CD4-positive, alpha-beta T cell (primary cell): Measurements from ENCODE around the gene TSHZ1. TPM values are rescaled to one million over a fixed set of nuclear protein-coding genes. Genes with fewer than 3 reads are reported as not detected.
A peak's percentile ranks its signal among the peaks of the same experiment; 100 is the strongest.

Source experiments
- ATAC-seq: fragments of 200-7000 bp; cut with Tn5 transposase; one replicate; pipeline ENCODE4 v1.10.0; 2022; ENCODE audit warnings: mild to moderate bottlenecking; ENCODE audit not compliant: poor library complexity
- CTCF ChIA-PET: fragments of 350-600 bp; sonication (Branson Sonifier 250); formaldehyde crosslinking; loops from one replicate; lab custom pipeline; 2021; ENCODE audit warnings: antibody characterized with exemption, inconsistent platforms; lab: Charles Lee
- POLR2A ChIA-PET: fragments of 350-600 bp; sonication (Branson Sonifier 250); formaldehyde crosslinking; loops from one replicate; lab custom pipeline; 2021; ENCODE audit warnings: antibody characterized with exemption, inconsistent platforms; lab: Charles Lee
- DNase-seq, 14 experiments: peaks; one replicate each; pipeline ENCODE4 v3.0.0-alpha.2; 2013 to 2020; ENCODE audit warnings: mixed read lengths in 2 of 14
- H3K27ac ChIP-seq, 2 donors: one replicate each; pipeline versions ENCODE4 v1.5.1 to v1.7.0; 2013; ENCODE audit warnings: low read length in 2 of 2, low read depth in 1 of 2, mild to moderate bottlenecking in 1 of 2
- H3K27me3 ChIP-seq, 2 experiments: 1 replicate in 1 of 2; 2 replicates in 1 of 2; pipeline versions ENCODE4 v1.6.1 to v1.7.0; 2013; ENCODE audit warnings: low read length in 2 of 2, control low read depth in 1 of 2, mild to moderate bottlenecking in 1 of 2, moderate library complexity in 1 of 2; ENCODE audit not compliant: insufficient read depth in 2 of 2, control insufficient read depth in 1 of 2
- H3K36me3 ChIP-seq: one replicate; pipeline ENCODE4 v1.6.1; 2013; ENCODE audit warnings: low read length, control low read depth; ENCODE audit not compliant: insufficient read depth
- H3K4me1 ChIP-seq: one replicate; pipeline ENCODE4 v1.6.1; 2013; ENCODE audit warnings: low read length, control low read depth; ENCODE audit not compliant: insufficient read depth
- H3K4me3 ChIP-seq: one replicate; pipeline ENCODE4 v1.5.1; 2013; ENCODE audit warnings: mild to moderate bottlenecking, low read length, moderate library complexity
- H3K9me3 ChIP-seq, 2 experiments: 1 replicate in 1 of 2; 2 replicates in 1 of 2; pipeline versions ENCODE4 v1.6.1 to v1.7.0; 2013; ENCODE audit warnings: low read length in 2 of 2, mild to moderate bottlenecking in 2 of 2, control low read depth in 1 of 2, moderate library complexity in 1 of 2; ENCODE audit not compliant: control insufficient read depth in 1 of 2, insufficient read depth in 1 of 2
- H3K27ac Mint-ChIP-seq: one replicate; pipeline ENCODE4 v1.8.0; 2020; ENCODE audit warnings: mixed read lengths
- H3K27me3 Mint-ChIP-seq: one replicate; pipeline ENCODE4 v1.8.0; 2021; ENCODE audit warnings: mixed read lengths
- H3K36me3 Mint-ChIP-seq: one replicate; pipeline ENCODE4 v1.8.0; 2021; ENCODE audit warnings: low read depth, mixed read lengths
- H3K4me1 Mint-ChIP-seq: one replicate; pipeline ENCODE4 v1.8.0; 2021; ENCODE audit warnings: low read depth, mixed read lengths
- H3K4me3 Mint-ChIP-seq: one replicate; pipeline ENCODE4 v1.8.0; 2020; ENCODE audit warnings: mild to moderate bottlenecking, mixed read lengths
- H3K9me3 Mint-ChIP-seq: one replicate; pipeline ENCODE4 v1.8.0; 2020; ENCODE audit warnings: mixed read lengths
- intact Hi-C, 2 experiments: fragments of 100-400 bp; cut with DNase I in 1 of 2; cut with micrococcal nuclease in 1 of 2; formaldehyde crosslinking; loops; one replicate each; pipeline versions ENCODE4 v1.15.1 to v1.9.0; 2023 to 2025; cut with DNase I, micrococcal nuclease
- total RNA-seq, 174 experiments: library from RNA in 2 of 174; stranded (reverse) in 2 of 174; gene quantifications; one replicate each; pipeline ENCODE4 v1.2.3 and lab custom pipeline; 2021 to 2026
- TF ChIP-seq, protein P1 (sequence below): fragments of 200-600 bp; IDR thresholded peaks from one replicate; pipeline ENCODE4 v1.8.0; 2022; ENCODE audit warnings: antibody characterized with exemption, mild to moderate bottlenecking

Gene TSHZ1
- total RNA-seq, 2 experiments from 2014 or later = 19.9 to 21.5 TPM

DNA sequence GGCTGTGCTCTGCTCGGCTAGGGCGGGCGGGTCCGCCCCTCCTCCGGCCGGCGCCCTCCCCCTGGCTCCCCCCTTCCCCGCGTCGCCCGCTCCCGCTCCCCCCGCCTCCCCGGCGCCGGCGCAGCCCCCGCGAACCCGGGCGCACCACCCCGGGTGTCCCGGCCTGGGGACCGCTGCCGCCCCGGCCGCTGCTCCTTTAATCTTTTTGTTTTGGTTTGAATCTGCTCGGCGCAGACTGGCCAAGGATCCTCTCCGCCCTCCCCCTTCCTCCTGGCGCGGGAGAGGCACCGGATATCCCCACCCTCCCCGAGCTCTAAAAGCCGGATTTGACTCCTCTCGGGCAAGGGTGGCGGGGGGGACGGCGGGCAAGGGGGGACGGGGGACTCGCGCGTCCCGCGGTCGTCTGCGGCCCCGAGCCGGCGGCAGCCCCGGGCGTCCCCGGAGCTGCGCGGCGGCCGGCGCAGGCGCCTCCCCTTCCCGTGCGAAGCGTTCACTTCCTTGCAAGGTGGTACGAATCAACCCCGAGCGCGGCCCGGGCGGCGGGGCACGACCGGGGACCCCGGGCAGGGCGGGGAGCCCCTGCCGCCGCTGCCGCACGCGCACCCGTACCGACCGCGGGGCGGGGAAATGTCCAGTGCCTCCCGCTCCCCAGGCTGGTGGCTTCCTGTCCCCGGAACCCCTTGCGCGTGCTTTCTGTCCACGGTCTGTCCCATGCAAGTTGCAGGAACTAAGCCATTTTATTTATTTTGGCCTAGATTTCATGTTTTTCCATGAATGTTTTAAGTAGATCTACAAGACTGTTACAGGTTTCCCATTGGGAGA lies 1.3 kb upstream of the TSHZ1 start, which contains the start of gene PTGR3:
Gene PTGR3 (minus strand): TSS at position 11 of the 822 bp plus-strand sequence. CDS start 81 bp downstream, outside the sequence.
- H3K27ac Mint-ChIP-seq = peak within 1 kb of the TSS; percentile 99
- DNase-seq (peak; percentile 51 to 92 (median 70)), ATAC-seq (peak; percentile 48)
- H3K9me3 Mint-ChIP-seq = no peaks in the 10 kb centered on the region
- peaks cover 38% of the 10 kb centered on the region for H3K36me3 Mint-ChIP-seq
- ChIA-PET POLR2A (interaction anchor here (0.8 to 2.9 kb wide), 18 partner anchors 9 to 713 kb away, joined by 3 to 60 read pairs (median 5); partner anchors contain the start of genes CNDP2 and ZNF407), CTCF (no interaction called here)
- no peaks in the 10 kb centered on the region for H3K27me3 Mint-ChIP-seq
- H3K9me3 ChIP-seq = no peaks in the 10 kb centered on the region
- H3K4me1 ChIP-seq = peaks cover 43% of the 10 kb centered on the region
- no peaks in the 10 kb centered on the region for H3K36me3 ChIP-seq
- H3K4me3 ChIP-seq = peak within 1 kb of the TSS; percentile 98
- TF ChIP-seq, protein P1, sequence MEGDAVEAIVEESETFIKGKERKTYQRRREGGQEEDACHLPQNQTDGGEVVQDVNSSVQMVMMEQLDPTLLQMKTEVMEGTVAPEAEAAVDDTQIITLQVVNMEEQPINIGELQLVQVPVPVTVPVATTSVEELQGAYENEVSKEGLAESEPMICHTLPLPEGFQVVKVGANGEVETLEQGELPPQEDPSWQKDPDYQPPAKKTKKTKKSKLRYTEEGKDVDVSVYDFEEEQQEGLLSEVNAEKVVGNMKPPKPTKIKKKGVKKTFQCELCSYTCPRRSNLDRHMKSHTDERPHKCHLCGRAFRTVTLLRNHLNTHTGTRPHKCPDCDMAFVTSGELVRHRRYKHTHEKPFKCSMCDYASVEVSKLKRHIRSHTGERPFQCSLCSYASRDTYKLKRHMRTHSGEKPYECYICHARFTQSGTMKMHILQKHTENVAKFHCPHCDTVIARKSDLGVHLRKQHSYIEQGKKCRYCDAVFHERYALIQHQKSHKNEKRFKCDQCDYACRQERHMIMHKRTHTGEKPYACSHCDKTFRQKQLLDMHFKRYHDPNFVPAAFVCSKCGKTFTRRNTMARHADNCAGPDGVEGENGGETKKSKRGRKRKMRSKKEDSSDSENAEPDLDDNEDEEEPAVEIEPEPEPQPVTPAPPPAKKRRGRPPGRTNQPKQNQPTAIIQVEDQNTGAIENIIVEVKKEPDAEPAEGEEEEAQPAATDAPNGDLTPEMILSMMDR = no peak
- intact Hi-C loops = loop anchor here in 1 of 2 experiments (2.0 to 10.0 kb wide), 6 partner anchors 37 to 1288 kb away; partner anchors contain the start of genes CYB5A and ZNF516
- H3K4me1 Mint-ChIP-seq = peaks cover 66% of the 10 kb centered on the region
- H3K4me3 Mint-ChIP-seq = peak within 1 kb of the TSS; percentile 98
- H3K27me3 ChIP-seq = no peaks in the 10 kb centered on the region
- peak within 1 kb of the TSS; percentile 78 to 81 for H3K27ac ChIP-seq

DNA sequence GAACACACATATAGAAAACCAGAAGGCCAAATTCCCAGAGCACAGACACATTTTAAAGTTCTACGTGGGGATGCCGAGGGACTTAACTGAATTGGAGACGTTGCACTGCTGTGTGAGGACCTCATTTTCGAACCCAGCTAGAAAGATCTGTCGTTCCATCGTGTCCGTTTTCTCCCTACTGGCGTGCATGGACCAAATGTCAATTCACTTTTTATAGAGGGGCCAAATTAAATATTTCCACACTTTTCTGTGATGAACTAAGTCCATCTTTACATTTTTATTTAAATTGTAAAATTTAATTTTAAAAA lies 692 bp upstream of the TSHZ1 start:
- peaks cover 38% of the 10 kb centered on the region for H3K36me3 Mint-ChIP-seq
- H3K4me1 Mint-ChIP-seq = peaks cover 71% of the 10 kb centered on the region
- ChIA-PET CTCF (no interaction called here), POLR2A (interaction anchor here (0.9 to 2.9 kb wide), 22 partner anchors 8 to 712 kb away, joined by 3 to 60 read pairs (median 6); partner anchors contain the start of gene ZNF407)
- no peaks in the 10 kb centered on the region for H3K9me3 ChIP-seq
- H3K4me3 Mint-ChIP-seq = peak overlapping the region; percentile 94
- no peaks in the 10 kb centered on the region for H3K9me3 Mint-ChIP-seq
- peak overlapping the region; percentile 99 for H3K27ac Mint-ChIP-seq
- H3K4me1 ChIP-seq = peaks cover 45% of the 10 kb centered on the region
- TF ChIP-seq, protein P1 = no peak
- no peaks in the 10 kb centered on the region for H3K27me3 ChIP-seq
- ATAC-seq (no peak), DNase-seq (peak in 1 of 14 experiments; percentile 12)
- intact Hi-C loops = loop anchor here (2.0 to 10.0 kb wide), 11 partner anchors 37 to 1615 kb away; partner anchors contain the start of genes CNDP2 (in 1 of the 2), CYB5A (in 1 of the 2), ZNF236 (in 1 of the 2) and ZNF407 (in 1 of the 2)
- H3K36me3 ChIP-seq = no peaks in the 10 kb centered on the region
- peak overlapping the region; percentile 98 for H3K4me3 ChIP-seq
- no peaks in the 10 kb centered on the region for H3K27me3 Mint-ChIP-seq
- peak overlapping the region; percentile 78 to 81 for H3K27ac ChIP-seq

DNA sequence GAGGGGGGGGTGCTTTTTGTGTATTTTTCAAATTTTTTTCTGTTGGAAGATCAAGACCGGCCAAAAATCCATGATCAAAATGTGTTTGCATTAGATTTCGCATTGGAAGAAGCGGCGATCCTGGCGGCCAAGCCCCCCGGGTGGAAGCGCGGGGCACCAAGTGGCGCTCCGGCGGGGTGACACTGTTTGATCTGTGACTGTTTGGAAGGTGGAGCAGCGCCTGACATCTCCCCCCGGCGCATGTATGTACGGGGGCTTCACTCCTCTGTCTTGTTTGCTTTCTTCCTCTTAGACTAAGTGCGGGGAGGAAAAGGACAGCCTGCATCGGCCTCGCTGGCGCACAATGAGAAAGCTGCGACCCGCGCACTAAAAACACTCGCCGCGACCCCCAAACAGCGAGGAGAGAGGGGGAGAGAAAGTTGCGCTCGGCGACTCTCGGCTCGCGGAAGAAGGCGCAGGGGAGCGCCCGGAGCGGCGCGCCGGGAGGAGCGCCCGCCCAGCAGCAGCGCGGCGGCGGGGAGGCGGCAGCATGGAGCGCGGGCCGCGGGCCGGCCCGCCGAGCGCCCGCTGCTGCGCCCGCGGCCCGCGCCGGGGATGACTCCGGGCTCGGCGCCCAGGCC lies 515 bp downstream of the TSHZ1 start:
- Mint-ChIP-seq H3K4me1 (peaks cover 68% of the 10 kb centered on the region), H3K36me3 (peaks cover 38% of the 10 kb centered on the region), H3K27ac (peak overlapping the region; percentile 99), H3K4me3 (peak overlapping the region; percentile 94), H3K27me3 (no peaks in the 10 kb centered on the region), H3K9me3 (no peaks in the 10 kb centered on the region)
- Histone ChIP-seq H3K9me3 (no peaks in the 10 kb centered on the region), H3K4me3 (peak overlapping the region; percentile 98), H3K27me3 (no peaks in the 10 kb centered on the region), H3K36me3 (no peaks in the 10 kb centered on the region), H3K4me1 (peaks cover 46% of the 10 kb centered on the region), H3K27ac (peak overlapping the region; percentile 65 to 70)
- ChIA-PET CTCF (interaction anchor here (0.6 kb wide), 1 partner anchor 170 kb away, joined by 3 read pairs; no protein-coding TSS in a partner anchor), POLR2A (interaction anchor here (0.6 to 2.9 kb wide), 21 partner anchors 9 to 713 kb away, joined by 3 to 60 read pairs (median 6); partner anchors contain the start of gene ZNF407)
- ATAC-seq = no peak
- intact Hi-C loops = loop anchor here (2.0 to 10.0 kb wide), 6 partner anchors 36 to 1614 kb away; partner anchors contain the start of genes CNDP2 (in 1 of the 2), ZNF236 (in 1 of the 2) and ZNF407 (in 1 of the 2)
- TF ChIP-seq, protein P1 = no peak
- peak in 5 of 14 experiments; percentile 30 to 69 (median 45) for DNase-seq
